KMS-11 (cell line): ENCODE data around the gene PYHIN1.

Source experiments
- H2AFZ ChIP-seq: fragments of 200-600 bp; sonication (generic); 2 replicates; pipeline ENCODE4 v1.6.1; 2016; ENCODE audit warnings: antibody characterized with exemption, mixed run types, low read depth
- H3K27ac ChIP-seq: fragments of 200-600 bp; sonication (generic); 2 replicates; pipeline ENCODE4 v1.6.1; 2016; ENCODE audit warnings: mild to moderate bottlenecking, mixed run types
- H3K27me3 ChIP-seq: fragments of 200-600 bp; sonication (generic); 2 replicates; pipeline ENCODE4 v1.6.1; 2017; ENCODE audit warnings: mild to moderate bottlenecking, low read depth, mixed run types, moderate library complexity; ENCODE audit not compliant: insufficient read depth
- H3K36me3 ChIP-seq: fragments of 200-600 bp; sonication (generic); 2 replicates; pipeline ENCODE4 v1.6.1; 2017; ENCODE audit warnings: mild to moderate bottlenecking, mixed run types; ENCODE audit not compliant: insufficient read depth
- H3K4me1 ChIP-seq: fragments of 200-600 bp; sonication (generic); 2 replicates; pipeline ENCODE4 v1.6.1; 2016; ENCODE audit warnings: mild to moderate bottlenecking, low read depth, mixed run types; ENCODE audit not compliant: poor library complexity, severe bottlenecking
- H3K4me2 ChIP-seq: fragments of 200-600 bp; sonication (generic); 2 replicates; pipeline ENCODE4 v1.7.0; 2016; ENCODE audit warnings: mild to moderate bottlenecking, mixed run types
- H3K4me3 ChIP-seq: fragments of 200-600 bp; sonication (generic); IDR thresholded peaks from 2 replicates; pipeline ENCODE4 v1.6.1; 2017; ENCODE audit warnings: low read depth, low read length, mixed read lengths; ENCODE audit not compliant: insufficient read depth
- H3K79me2 ChIP-seq: fragments of 200-600 bp; sonication (generic); 2 replicates; pipeline ENCODE4 v1.6.1; 2016; ENCODE audit warnings: low read depth, mixed run types; ENCODE audit not compliant: insufficient read depth
- H3K9ac ChIP-seq: fragments of 200-600 bp; sonication (generic); 2 replicates; pipeline ENCODE4 v1.6.1; 2016; ENCODE audit warnings: mild to moderate bottlenecking, mixed run types
- H4K20me1 ChIP-seq: fragments of 200-600 bp; sonication (generic); 2 replicates; pipeline ENCODE4 v1.6.1; 2016; ENCODE audit warnings: mild to moderate bottlenecking, mixed run types; ENCODE audit not compliant: insufficient read depth
- CTCF ChIP-seq: fragments of 200-600 bp; sonication (generic); conservative IDR thresholded peaks from 2 replicates; pipeline ENCODE4 v1.6.1; 2017; ENCODE audit warnings: low read depth, mild to moderate bottlenecking, antibody characterized with exemption, low read length, moderate library complexity, mixed read lengths

Gene PYHIN1

GRCh38 chr1:158943059-158943458 lies 11.7 kb downstream of the PYHIN1 start:
- Histone ChIP-seq H3K27ac (no peak overlapping the region), H3K9ac (no peak overlapping the region), H2AFZ (no peak overlapping the region), H3K4me1 (peaks cover 7% of the 10 kb centered on the region), H3K4me2 (no peak overlapping the region), H3K4me3 (no peak overlapping the region), H3K27me3 (no peaks in the 10 kb centered on the region), H4K20me1 (no peaks in the 10 kb centered on the region), H3K79me2 (no peaks in the 10 kb centered on the region), H3K36me3 (no peaks in the 10 kb centered on the region)
- TF ChIP-seq CTCF: no peak

DNA sequence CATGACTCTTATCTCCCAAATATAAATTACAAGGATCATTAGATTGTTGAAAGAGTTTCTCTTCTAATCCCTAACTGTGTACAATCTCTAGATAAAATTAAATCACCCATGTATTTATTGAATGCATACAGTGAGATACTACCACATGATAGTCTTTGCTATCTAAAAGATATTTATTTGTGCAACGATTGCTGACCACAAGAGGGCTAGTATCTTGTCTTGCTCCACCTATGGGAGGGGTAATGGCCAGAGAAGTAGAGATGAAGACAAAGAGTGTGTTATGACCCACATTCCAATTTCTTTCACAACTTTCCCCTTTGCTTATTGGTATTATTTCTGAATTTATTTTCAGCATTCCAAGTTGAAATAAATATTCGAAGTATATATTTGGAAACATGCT lies 13.7 kb downstream of the PYHIN1 start:
- H3K4me2 ChIP-seq: no peak overlapping the region
- H2AFZ ChIP-seq: no peak overlapping the region
- H4K20me1 ChIP-seq: no peaks in the 10 kb centered on the region
- H3K36me3 ChIP-seq: no peaks in the 10 kb centered on the region
- H3K27ac ChIP-seq: no peak overlapping the region
- no peak for TF ChIP-seq CTCF
- peaks cover 7% of the 10 kb centered on the region for H3K4me1 ChIP-seq
- no peaks in the 10 kb centered on the region for H3K79me2 ChIP-seq
- H3K27me3 ChIP-seq: no peaks in the 10 kb centered on the region
- no peak overlapping the region for H3K9ac ChIP-seq
- no peak overlapping the region for H3K4me3 ChIP-seq

- Histone ChIP-seq H3K27me3 (no peaks in the 10 kb centered on the region), H3K36me3 (no peaks in the 10 kb centered on the region), H3K79me2 (no peaks in the 10 kb centered on the region), H2AFZ (no peak overlapping the region), H3K4me2 (no peak overlapping the region), H3K9ac (no peak overlapping the region), H3K27ac (no peak overlapping the region), H4K20me1 (no peaks in the 10 kb centered on the region), H3K4me1 (peaks cover 7% of the 10 kb centered on the region), H3K4me3 (no peak overlapping the region)
- TF ChIP-seq CTCF: no peak
Measured at GRCh38 chr1:158946785-158947184, 15.4 kb downstream of the PYHIN1 start.

DNA sequence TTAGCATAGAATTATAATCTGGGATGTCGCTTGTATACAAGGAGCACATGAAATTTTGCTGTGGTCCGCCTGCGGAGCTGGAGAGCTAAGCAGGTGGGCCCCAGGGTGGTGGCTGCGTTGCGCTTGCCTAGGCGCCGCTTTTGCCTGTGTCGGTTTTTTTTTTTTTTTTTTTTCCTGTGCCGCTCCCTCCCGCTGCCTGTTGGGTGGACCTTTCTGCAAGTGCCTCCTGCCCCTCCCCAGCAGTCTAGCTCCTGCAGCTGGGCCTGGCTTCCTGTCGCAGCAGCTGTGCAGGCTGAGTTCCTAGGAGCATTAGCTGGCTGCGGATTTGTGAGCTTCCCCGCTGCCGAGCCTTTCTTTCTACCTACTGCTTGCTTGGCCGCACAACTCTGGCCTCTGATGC lies 20.6 kb downstream of the PYHIN1 start:
- H3K4me1 ChIP-seq: peaks cover 3% of the 10 kb centered on the region
- no peak overlapping the region for H3K27ac ChIP-seq
- no peaks in the 10 kb centered on the region for H3K36me3 ChIP-seq
- H3K27me3 ChIP-seq: no peaks in the 10 kb centered on the region
- H4K20me1 ChIP-seq: no peaks in the 10 kb centered on the region
- H3K9ac ChIP-seq: no peak overlapping the region
- no peaks in the 10 kb centered on the region for H3K79me2 ChIP-seq
- no peak overlapping the region for H2AFZ ChIP-seq
- H3K4me3 ChIP-seq: no peak overlapping the region
- TF ChIP-seq CTCF: no peak
- H3K4me2 ChIP-seq: no peak overlapping the region

DNA sequence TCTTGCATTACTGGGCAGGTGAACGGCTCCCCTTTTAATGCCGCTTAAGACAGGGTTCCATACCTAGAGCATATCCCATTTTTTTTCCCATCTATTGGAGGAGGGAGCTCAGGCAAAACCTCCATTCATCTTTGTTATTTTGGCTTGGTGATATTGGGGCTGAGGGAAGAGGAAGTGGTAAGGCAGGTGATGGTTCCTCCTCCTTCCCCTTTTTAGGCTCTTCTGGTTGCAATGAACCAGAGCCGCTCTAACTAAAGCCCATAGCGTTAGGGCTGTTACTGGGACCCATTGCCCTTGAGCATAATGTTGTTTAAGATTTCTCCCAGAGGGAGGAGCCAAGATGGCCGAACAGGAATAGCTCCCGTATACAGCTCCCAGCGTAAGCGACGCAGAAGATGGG lies 21.1 kb downstream of the PYHIN1 start:
- no peak overlapping the region for H2AFZ ChIP-seq
- no peak overlapping the region for H3K9ac ChIP-seq
- no peaks in the 10 kb centered on the region for H3K79me2 ChIP-seq
- H3K4me1 ChIP-seq: no peaks in the 10 kb centered on the region
- H3K36me3 ChIP-seq: no peaks in the 10 kb centered on the region
- H4K20me1 ChIP-seq: no peaks in the 10 kb centered on the region
- no peak overlapping the region for H3K4me2 ChIP-seq
- no peaks in the 10 kb centered on the region for H3K27me3 ChIP-seq
- no peak overlapping the region for H3K4me3 ChIP-seq
- no peak overlapping the region for H3K27ac ChIP-seq
- no peak for TF ChIP-seq CTCF
